Endothelial cell of umbilical vein (primary cell): ENCODE results near the gene OR4E2. TPM values are rescaled to one million over a fixed set of nuclear protein-coding genes. Genes with fewer than 3 reads are reported as not detected.
A peak's percentile ranks its signal among the peaks of the same experiment; 100 is the strongest.

Experiments
- BruUV-seq: library from RNA; stranded (reverse); fragments of 400-500 nt; replicated peaks from 2 replicates; lab custom pipeline; 2021; lab: Mats Ljungman, UMichigan
- CTCF ChIA-PET: fragments of 300-600, 350-600 bp; sonication (Branson Sonifier 250); formaldehyde crosslinking; loops from one replicate; lab custom pipeline; 2021; ENCODE audit warnings: antibody characterized with exemption, inconsistent platforms; lab: Charles Lee
- POLR2A ChIA-PET: fragments of 300-600, 350-600 bp; sonication (Branson Sonifier 250); formaldehyde crosslinking; loops from one replicate; lab custom pipeline; 2021; ENCODE audit warnings: antibody characterized with exemption, inconsistent platforms; lab: Charles Lee
- DNase-seq: peaks from one replicate; pipeline ENCODE4 v3.0.0-alpha.2; 2011; ENCODE audit warnings: low read depth, low spot score
- FAIRE-seq: peaks from 2 replicates; lab custom pipeline; 2011; peaks lifted over from hg19 to GRCh38; lab: Jason Lieb, UNC
- H2AFZ ChIP-seq: 2 replicates; pipeline ENCODE4 v1.6.0; 2012; ENCODE audit warnings: low read depth, low read length, control low read depth, inconsistent platforms
- H3K27ac ChIP-seq: 2 replicates; pipeline ENCODE4 v1.5.1; 2011; ENCODE audit warnings: low read depth, mild to moderate bottlenecking, control low read depth, low read length, moderate library complexity; ENCODE audit not compliant: insufficient read depth
- H3K27me3 ChIP-seq, 2 experiments: 2 replicates each; pipeline versions ENCODE4 v1.6.0 to v1.6.1; 2011; ENCODE audit warnings: low read length in 2 of 2, mixed read lengths in 1 of 2; ENCODE audit not compliant: control insufficient read depth in 2 of 2, insufficient read depth in 2 of 2
- H3K36me3 ChIP-seq, 2 experiments: 2 replicates in 1 of 2; 3 replicates in 1 of 2; pipeline ENCODE4 v1.5.1; 2011; ENCODE audit warnings: low read length in 2 of 2, mild to moderate bottlenecking in 1 of 2, moderate library complexity in 1 of 2; ENCODE audit not compliant: control insufficient read depth in 2 of 2, insufficient read depth in 2 of 2; ENCODE audit errors: extremely low read depth in 1 of 2
- H3K4me1 ChIP-seq: 3 replicates; pipeline ENCODE4 v1.5.1; 2011; ENCODE audit warnings: mild to moderate bottlenecking, low read length; ENCODE audit not compliant: control insufficient read depth, insufficient read depth; ENCODE audit errors: extremely low read depth
- H3K4me2 ChIP-seq: 2 replicates; pipeline ENCODE4 v1.6.1; 2011; ENCODE audit warnings: low read length, control low read depth, mixed read lengths; ENCODE audit not compliant: insufficient read depth
- H3K4me3 ChIP-seq, 3 experiments: fragments of 200-600 bp in 1 of 3; sonication (generic), shearing (Covaris generic) in 1 of 3; replicated peaks in 1 of 3; 2 replicates each; pipeline ENCODE4 v1.5.1; 2011 to 2016; ENCODE audit warnings: control low read depth in 3 of 3, low read length in 3 of 3, mild to moderate bottlenecking in 2 of 3, inconsistent platforms in 1 of 3, low read depth in 1 of 3, moderate library complexity in 1 of 3; ENCODE audit not compliant: insufficient read depth in 1 of 3
- H3K79me2 ChIP-seq: 2 replicates; pipeline ENCODE4 v1.6.0; 2012; ENCODE audit warnings: low read length, inconsistent platforms; ENCODE audit not compliant: control insufficient read depth, insufficient read depth
- H3K9ac ChIP-seq: replicated peaks from 2 replicates; pipeline ENCODE3; 2011; ENCODE audit warnings: low read length, control low read depth; ENCODE audit not compliant: insufficient read depth; ENCODE audit errors: extremely low read depth
- H3K9me1 ChIP-seq: replicated peaks from 3 replicates; pipeline ENCODE4 v1.6.0; 2011; ENCODE audit warnings: mild to moderate bottlenecking, low read length; ENCODE audit not compliant: control insufficient read depth, insufficient read depth; ENCODE audit errors: extremely low read depth
- H3K9me3 ChIP-seq: replicated peaks from 2 replicates; pipeline ENCODE4 v1.5.1; 2012; ENCODE audit warnings: low read length, inconsistent platforms; ENCODE audit not compliant: control insufficient read depth, insufficient read depth
- H4K20me1 ChIP-seq: replicated peaks from 2 replicates; pipeline ENCODE3; 2011; ENCODE audit warnings: mild to moderate bottlenecking, low read length; ENCODE audit not compliant: control insufficient read depth, insufficient read depth; ENCODE audit errors: extremely low read depth
- EZH2 ChIP-seq: IDR thresholded peaks from 2 replicates; pipeline ENCODE4 v1.6.1; 2012; ENCODE audit warnings: borderline replicate concordance, low read depth, mild to moderate bottlenecking, moderate library complexity, low read length, inconsistent platforms; ENCODE audit not compliant: severe bottlenecking
- FOS ChIP-seq: IDR thresholded peaks from 2 replicates; pipeline ENCODE4 v1.6.1; 2011; ENCODE audit warnings: mild to moderate bottlenecking, low read length, moderate library complexity, borderline replicate concordance; ENCODE audit not compliant: insufficient read depth
- GATA2 ChIP-seq: IDR thresholded peaks from 2 replicates; pipeline ENCODE4 v1.7.0; 2011; ENCODE audit warnings: low read depth, mild to moderate bottlenecking, moderate library complexity, mixed read lengths, low read length; ENCODE audit not compliant: insufficient read length, insufficient read depth
- JUN ChIP-seq: IDR thresholded peaks from 2 replicates; pipeline ENCODE4 v1.6.1; 2011; ENCODE audit warnings: borderline replicate concordance, low read depth; ENCODE audit not compliant: insufficient read length, insufficient read depth
- MYC ChIP-seq: IDR thresholded peaks from one replicate; pipeline ENCODE4 v1.6.1; 2011; ENCODE audit warnings: mild to moderate bottlenecking, low read depth, low read length
- POLR2A ChIP-seq: IDR thresholded peaks from 2 replicates; pipeline ENCODE4 v1.6.1; 2012; ENCODE audit warnings: low read depth, mild to moderate bottlenecking, control low read depth, low read length
- POLR2AphosphoS5 ChIP-seq: IDR thresholded peaks from 2 replicates; pipeline ENCODE4 v1.6.1; 2012; ENCODE audit warnings: low read depth, mild to moderate bottlenecking, control low read depth, low read length, moderate library complexity; ENCODE audit not compliant: insufficient read depth
- dilution Hi-C: fragments of 300-500 bp; cut with MboI; formaldehyde crosslinking; loops from one replicate; pipeline ENCODE4 v1.15.0; 2019; ENCODE audit warnings: low sequenced_read_pairs; ENCODE audit not compliant: extremely low pct_ligation_motif_present
- intact Hi-C: fragments of 100-400 bp; cut with micrococcal nuclease; formaldehyde crosslinking; loops from one replicate; pipeline ENCODE4 v1.10.0; 2022
- polyA plus RNA-seq, 4 experiments: library from polyadenylated mRNA; depleted of rRNA in 3 of 4; stranded (reverse) in 3 of 4; unstranded in 1 of 4; fragments of >200 nt; gene quantifications; 2 replicates each; pipeline versions ENCODE4 v1.2.1 to v1.2.3, GENCODE V29; 2011 to 2012; ENCODE audit warnings: missing spikeins in 1 of 4
- total RNA-seq: library from RNA; stranded (reverse); gene quantifications from 2 replicates; pipeline ENCODE4 v1.2.3, GENCODE V29; 2021
- TF ChIP-seq, protein P1 (sequence below), 2 donors: IDR thresholded peaks; 1 replicate in 1 of 2; 2 replicates in 1 of 2; pipeline ENCODE4 v1.5.1; 2011; ENCODE audit warnings: low read length in 2 of 2, mild to moderate bottlenecking in 2 of 2, moderate library complexity in 2 of 2, control low read depth in 1 of 2, inconsistent platforms in 1 of 2, low read depth in 1 of 2; ENCODE audit not compliant: insufficient read depth in 1 of 2; ENCODE audit errors: extremely low read depth in 1 of 2
- TF ChIP-seq, protein P2 (sequence below): IDR thresholded peaks from 2 replicates; pipeline ENCODE4 v1.6.1; 2011; ENCODE audit not compliant: insufficient read depth, insufficient read length

Gene OR4E2
- total and polyA plus RNA-seq, 2 donors (not counting 3 experiments of a cell fraction or from before 2014, with no cell fraction given): not detected

DNA sequence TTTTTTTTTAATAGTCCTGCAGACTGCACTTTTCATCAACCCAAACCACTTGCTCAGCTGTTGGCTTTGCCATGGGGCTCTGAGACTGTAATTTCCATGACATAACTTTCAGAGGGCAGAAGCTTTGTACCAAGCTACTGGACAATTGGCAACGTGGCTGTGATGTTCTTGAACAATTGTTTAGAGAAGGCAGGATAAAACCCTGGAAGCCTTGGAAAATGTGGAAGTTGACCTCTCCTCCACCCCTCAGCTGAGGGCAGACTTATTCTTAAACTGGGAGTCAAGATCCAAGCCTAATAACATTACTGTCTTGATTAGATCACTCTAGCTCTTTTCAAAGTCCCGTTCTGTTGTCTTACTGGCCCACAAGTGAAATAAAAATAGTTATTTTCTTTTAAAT is 17.7 kb downstream of the OR4E2 start:
- Histone ChIP-seq H2AFZ (no peak overlapping the region), H3K27me3 (no peaks in the 10 kb centered on the region), H3K36me3 (no peaks in the 10 kb centered on the region), H3K9me3 (no peaks in the 10 kb centered on the region), H3K9me1 (no peaks in the 10 kb centered on the region), H3K9ac (no peak overlapping the region), H3K4me1 (peaks cover 10% of the 10 kb centered on the region), H3K27ac (no peak overlapping the region), H3K4me3 (no peak overlapping the region), H3K4me2 (no peak overlapping the region), H3K79me2 (no peaks in the 10 kb centered on the region), H4K20me1 (no peaks in the 10 kb centered on the region)
- peak; percentile 58 for DNase-seq
- BruUV-seq: no TSS peak
- no peak for FAIRE-seq
- TF ChIP-seq GATA2 (no peak), JUN (no peak), MYC (no peak)
- TF ChIP-seq, protein P1, sequence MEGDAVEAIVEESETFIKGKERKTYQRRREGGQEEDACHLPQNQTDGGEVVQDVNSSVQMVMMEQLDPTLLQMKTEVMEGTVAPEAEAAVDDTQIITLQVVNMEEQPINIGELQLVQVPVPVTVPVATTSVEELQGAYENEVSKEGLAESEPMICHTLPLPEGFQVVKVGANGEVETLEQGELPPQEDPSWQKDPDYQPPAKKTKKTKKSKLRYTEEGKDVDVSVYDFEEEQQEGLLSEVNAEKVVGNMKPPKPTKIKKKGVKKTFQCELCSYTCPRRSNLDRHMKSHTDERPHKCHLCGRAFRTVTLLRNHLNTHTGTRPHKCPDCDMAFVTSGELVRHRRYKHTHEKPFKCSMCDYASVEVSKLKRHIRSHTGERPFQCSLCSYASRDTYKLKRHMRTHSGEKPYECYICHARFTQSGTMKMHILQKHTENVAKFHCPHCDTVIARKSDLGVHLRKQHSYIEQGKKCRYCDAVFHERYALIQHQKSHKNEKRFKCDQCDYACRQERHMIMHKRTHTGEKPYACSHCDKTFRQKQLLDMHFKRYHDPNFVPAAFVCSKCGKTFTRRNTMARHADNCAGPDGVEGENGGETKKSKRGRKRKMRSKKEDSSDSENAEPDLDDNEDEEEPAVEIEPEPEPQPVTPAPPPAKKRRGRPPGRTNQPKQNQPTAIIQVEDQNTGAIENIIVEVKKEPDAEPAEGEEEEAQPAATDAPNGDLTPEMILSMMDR (IDR thresholded peaks at IDR 0.05; ENCODE audit: extremely low read depth in 1 of 2, insufficient read depth in 1 of 2, low read depth in 1 of 2, low read length in 2 of 2): no peak
- ChIA-PET POLR2A (no interaction called here), CTCF (no interaction called here)
- dilution Hi-C loops (no loop called here), intact Hi-C loops (no loop called here)

DNA sequence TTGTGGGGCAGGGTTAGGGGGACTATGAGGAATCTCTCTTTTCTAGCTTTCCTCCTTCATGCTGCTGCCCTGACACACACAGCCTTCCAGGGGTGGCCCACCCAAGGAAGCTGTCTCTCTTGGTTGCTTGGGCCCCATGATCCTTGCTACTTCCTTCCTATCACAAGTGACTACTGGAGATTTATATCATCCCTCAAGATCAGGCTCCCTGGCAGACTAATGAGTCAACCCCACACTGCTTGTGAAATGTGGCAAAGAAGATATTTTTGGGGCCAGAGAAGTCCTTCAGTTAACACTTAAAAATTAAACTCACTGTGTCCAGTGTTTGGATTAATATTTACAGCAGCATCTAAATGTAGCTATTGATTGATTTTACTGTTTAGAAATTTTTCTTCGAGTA is 18.5 kb downstream of the OR4E2 start:
- H3K36me3 ChIP-seq: no peaks in the 10 kb centered on the region
- no peak overlapping the region for H3K27ac ChIP-seq
- H3K4me3 ChIP-seq: no peak overlapping the region
- no peaks in the 10 kb centered on the region for H3K9me1 ChIP-seq
- no peak overlapping the region for H2AFZ ChIP-seq
- peak; percentile 15 for DNase-seq
- no peak overlapping the region for H3K4me2 ChIP-seq
- ChIA-PET CTCF (no interaction called here), POLR2A (no interaction called here)
- H3K9ac ChIP-seq: no peak overlapping the region
- dilution Hi-C loops (no loop called here), intact Hi-C loops (no loop called here)
- no TSS peak for BruUV-seq
- no peak for TF ChIP-seq EZH2
- TF ChIP-seq, protein P1 (IDR thresholded peaks at IDR 0.05; ENCODE audit: extremely low read depth in 1 of 2, insufficient read depth in 1 of 2, low read depth in 1 of 2, low read length in 2 of 2): no peak
- no peak for TF ChIP-seq MYC
- TF ChIP-seq POLR2AphosphoS5: no peak
- TF ChIP-seq, protein P2, sequence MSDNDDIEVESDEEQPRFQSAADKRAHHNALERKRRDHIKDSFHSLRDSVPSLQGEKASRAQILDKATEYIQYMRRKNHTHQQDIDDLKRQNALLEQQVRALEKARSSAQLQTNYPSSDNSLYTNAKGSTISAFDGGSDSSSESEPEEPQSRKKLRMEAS: no peak
- TF ChIP-seq JUN: no peak
- no peak for TF ChIP-seq POLR2A
- TF ChIP-seq GATA2: no peak
- no peak for TF ChIP-seq FOS
- FAIRE-seq: no peak
- no peaks in the 10 kb centered on the region for H3K9me3 ChIP-seq
- H3K27me3 ChIP-seq: no peaks in the 10 kb centered on the region
- H3K79me2 ChIP-seq: no peaks in the 10 kb centered on the region
- H3K4me1 ChIP-seq: peaks cover 10% of the 10 kb centered on the region
- H4K20me1 ChIP-seq: no peaks in the 10 kb centered on the region
